GM19395 (cell line): Measurements from ENCODE around the gene VMP1.

Experiments used
- ATAC-seq: cut with Tn5 transposase; IDR thresholded peaks from one replicate; pipeline ENCODE4 v1.9.1; 2021; ENCODE audit warnings: mild to moderate bottlenecking, moderate library complexity; ENCODE audit not compliant: unreplicated experiment

Gene VMP1

DNA sequence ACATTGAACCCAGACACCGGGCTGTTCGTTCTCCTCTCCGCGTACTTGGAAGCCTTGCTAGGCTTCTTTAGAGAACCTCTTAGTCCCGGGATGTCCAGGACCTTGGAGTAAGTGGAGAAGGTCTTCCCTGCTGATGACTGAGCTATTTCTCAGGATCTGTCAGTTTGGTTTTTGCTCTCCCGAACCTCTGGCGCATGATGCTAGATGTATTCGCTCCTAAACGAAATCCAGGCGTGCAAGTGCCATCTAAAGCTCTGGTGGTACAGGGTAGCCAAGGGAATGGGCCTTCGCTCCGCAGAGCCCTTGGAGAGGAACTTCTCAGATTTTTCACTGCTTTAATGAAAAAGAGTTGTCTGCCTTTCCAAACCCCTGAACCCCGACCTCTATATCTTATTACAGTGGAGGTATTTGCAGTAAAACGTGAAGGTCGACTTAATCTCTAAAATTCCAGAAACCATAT lies 547 bp downstream of the VMP1 start:
- ATAC-seq: no peak

DNA sequence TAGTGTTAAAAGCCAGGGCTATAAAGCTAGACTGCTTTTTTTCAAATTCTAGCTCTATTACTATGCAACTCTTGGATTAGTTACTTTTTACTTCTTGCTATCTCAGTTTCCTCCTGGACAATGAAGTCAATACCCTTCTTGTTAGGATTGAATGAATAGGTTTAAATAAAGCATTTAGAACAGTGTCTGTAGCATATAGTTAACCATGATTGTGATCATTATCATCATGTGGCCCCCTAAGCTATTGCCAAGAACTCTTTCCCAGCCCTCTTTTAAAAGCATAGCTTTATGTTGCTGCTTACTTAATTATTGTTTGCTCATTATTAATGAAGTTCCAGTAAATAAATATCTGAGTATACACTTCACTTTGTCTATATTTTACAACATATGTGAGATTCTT lies 4.5 kb downstream of the VMP1 start:
- no peak for ATAC-seq

DNA sequence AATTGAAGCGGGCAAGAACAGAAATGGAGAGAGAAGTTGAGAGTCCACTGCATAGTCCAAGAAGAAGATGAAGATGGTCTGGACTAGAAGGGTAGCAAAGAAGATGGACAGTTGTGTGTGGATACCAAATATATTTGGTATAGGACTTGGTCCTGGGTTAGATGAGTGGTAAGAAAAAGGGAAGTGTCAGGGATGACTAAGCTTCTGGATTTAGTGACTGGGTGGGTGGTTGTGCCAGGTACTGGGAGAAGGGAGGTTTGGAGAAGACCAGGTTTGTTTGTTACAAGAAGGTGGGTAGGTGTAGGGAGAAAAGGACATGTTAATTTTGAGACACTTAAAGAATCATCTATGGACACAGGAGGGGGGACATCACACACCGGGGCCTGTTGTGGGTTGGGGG lies 5.4 kb downstream of the VMP1 start:
- ATAC-seq: no peak

DNA sequence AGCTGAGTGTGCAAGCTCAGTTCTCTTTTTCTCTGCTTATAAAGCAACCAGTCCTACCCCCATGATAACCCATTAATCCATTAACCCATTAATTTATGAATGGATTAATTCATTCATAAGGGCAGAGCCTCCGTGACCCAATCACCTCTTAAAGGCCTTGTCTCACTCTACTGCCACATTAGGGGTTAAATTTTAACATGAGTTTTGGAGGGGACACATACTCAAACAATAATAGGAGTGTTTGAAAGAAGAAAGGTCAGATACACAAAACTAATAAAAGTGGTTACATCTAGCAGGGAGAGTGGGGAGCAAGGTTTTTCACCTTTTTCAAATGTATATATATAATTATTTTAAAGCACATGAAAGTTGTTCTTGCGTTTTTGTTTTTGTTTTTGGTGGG lies 6.8 kb downstream of the VMP1 start:
- no peak for ATAC-seq

DNA sequence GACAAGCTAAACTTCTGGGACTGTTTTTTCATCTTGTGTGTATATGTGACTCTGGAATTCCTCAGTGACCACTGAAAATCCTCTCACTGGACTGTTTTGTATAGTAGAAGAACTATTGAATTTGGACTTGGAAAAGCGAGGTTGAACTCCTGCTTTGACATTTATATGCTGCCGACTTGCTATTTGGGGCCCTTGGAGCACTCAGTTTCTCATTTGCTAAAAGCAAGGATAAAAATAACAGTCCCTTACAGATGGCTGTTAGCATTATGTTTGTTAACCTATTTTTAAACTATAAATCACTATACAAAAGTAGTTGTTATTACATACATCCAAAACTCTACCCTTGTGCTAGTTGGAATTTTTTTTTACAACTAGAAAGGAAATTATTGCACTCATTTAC lies 9.0 kb downstream of the VMP1 start:
- ATAC-seq: no peak

DNA sequence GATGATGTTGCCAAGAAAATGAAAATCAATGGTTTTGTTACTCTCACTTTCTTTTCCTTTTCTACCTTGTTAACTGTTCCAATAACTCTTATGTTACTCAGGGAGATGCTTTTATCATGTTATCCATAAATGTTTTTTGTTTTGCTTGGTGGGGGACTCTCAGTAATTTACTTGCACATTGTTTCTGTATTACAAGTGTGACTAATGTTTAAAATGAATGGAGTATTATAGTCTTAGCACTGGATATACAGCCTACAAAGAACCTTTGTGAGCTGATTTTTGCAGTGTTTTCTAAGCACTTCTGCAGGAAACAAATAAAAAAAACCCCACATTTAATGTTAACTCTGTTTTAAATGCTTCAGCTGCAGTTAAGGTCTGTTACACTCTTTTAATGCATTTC lies 12.1 kb downstream of the VMP1 start:
- ATAC-seq: no peak

DNA sequence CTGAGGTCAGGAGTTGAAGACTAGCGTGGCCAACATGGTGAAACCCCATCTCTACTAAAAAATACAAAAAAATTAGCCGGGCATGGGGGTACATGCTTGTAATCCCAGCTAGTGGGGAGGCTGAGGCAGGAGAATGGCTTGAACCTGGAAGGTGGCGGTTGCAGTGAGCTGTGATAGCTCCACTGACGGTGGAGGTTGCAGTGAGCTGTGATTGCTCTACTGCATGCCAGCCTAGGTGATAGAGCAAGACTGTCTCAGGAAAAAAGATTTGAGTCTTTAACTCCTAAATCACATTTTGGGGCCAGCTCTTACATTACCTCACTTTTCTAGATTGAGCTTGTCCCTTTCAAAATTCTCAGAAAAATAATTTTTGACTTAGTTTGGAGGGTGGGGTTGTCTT lies 15.2 kb downstream of the VMP1 start:
- ATAC-seq: no peak

DNA sequence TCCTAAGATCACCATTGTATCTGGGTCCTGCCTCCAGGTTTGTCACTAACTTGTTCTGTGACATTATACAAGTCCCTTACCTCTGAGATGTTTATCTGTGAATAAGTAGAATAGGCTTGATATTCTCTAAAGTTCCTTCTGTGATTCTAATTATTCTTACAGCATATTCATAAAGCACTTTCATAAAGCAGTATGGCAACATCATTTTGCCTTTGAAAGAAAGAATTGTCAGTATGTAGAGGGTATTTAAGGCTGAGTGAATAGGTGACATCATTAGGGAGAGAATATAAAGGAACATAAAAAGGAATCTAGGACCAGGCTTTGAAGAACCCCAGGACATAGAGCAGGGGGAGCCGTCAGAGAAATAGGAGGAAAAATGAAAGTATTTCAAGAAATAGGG lies 15.6 kb downstream of the VMP1 start:
- ATAC-seq: no peak

DNA sequence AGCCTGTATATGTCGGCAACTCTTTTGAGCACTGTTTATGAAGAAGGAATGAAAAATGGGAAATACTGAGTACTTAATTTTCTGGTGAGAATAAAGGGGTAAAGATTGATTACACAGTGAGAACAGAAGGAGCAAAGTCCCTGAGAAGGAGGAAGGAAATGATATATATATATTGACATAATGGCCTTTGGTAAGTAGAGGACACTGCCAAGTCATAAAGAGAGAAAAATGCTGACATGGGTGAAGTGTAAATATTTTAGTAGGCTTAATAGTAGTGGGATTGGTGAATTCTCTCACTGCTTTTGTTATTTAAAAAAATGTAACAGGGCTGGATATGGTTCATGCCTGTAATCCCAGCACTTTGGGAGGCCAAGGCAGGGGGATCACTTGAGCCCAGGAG lies 16.2 kb downstream of the VMP1 start:
- ATAC-seq: no peak

DNA sequence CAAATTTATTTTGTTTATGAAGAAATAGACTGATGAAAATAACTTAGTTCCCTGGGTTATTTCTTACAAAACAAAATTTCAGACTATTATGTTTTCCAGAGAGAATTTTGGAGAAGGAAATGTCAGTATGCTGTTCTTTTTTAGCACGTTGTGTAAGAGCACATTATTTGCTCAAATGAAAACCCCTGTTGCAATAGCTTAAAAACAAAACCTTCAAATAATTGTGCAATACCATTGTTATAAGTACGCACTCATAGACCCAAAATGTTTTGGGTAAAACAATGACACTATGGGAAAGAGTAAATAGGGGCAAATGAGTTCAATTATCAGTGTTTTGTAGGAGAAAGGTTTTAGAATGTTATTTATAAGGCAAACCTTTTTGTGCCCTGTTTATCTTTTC lies 18.2 kb downstream of the VMP1 start:
- no peak for ATAC-seq

DNA sequence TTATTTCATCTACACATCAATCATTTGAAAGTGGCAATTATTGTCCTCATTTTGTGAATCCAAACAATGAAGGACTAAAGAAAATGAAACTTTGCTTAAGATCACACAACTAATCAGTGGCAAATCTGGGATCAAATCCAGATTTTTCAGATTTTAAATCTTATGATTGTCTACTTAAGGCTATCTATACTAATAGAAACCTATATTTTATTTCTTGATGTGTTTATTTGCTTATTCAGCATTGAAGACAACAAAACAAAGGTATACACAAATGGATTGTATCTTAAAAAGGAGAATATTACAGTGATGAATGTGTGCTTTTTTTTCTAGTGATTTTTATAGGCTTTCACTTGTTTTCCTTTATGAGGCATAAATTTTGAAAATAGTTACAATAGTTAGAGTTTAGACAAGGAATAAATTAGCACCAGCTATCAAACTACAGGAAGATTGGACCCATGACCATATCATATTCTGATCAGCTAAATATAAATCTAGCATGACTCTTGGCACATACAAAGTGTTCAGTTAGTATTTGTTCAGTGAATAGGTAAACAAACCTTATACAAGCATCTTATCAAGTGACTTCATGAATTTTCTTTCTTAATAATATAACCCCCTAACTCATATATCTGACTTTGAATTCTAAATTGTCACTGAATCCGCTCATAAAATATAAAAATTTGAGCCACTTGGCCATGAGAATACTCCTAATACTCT lies 20.5 kb downstream of the VMP1 start:
- no peak for ATAC-seq

DNA sequence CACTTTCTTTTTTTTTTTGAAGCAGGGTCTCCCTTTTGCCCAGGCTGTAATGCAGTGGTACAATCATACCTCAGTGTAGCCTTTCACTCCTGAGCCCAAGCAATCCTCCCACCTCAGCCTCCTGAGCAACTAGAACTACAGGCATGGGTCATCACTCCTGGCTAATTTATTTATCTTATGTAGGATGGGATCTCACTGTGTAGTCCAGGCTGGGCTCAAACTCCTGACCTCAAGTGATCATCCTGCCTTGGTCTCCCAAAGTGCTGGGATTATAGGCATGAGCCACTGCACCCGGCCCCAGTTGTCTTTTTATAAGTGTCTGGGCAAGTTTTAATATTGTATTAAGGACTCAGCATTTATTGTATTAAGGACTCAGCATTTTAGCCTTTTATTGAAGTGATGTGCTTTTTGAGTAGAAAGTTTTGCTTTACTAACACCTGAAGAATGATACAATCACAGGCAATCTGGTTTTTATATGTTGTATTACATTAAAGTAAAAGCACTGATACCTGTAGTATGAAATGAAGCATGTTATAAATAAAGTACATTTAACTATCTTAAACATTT lies 22.9 kb downstream of the VMP1 start:
- ATAC-seq: no peak

DNA sequence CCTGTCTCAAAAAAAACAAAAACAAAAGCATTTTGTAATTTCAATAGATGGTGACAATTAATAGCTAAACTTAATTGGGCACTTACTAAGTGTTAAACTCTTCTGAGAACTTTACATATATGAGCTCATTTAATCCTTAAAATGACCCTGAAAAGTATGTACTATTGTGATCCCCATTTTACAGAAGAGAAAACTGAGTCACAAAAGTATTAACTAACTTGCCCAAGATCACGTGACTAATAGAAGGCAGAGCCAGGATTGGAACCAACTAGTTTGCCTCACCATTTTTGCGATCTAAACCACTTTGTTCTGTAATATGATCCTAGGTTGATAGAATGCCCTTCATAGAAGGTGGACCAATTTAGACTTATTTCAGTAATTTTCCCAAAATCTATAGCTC lies 26.2 kb downstream of the VMP1 start:
- ATAC-seq: no peak

DNA sequence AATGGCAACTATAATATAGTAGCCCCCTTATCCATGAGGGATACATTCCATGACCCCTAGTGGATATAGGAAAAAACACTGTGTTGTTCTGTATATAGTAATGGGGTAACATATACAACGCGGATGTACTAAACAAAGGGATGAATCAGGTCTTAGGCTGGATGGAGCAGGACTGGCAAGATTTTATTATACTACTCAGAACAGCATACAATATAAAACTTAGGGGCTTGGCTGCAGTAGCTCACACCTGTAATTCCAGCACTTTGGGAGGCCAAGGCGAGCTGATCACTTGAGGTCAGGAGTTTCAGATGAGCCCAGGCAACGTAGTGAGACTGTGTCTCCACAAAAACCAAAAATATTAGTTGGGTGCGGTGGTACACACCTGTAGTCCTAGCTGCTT lies 26.8 kb downstream of the VMP1 start:
- ATAC-seq: no peak

DNA sequence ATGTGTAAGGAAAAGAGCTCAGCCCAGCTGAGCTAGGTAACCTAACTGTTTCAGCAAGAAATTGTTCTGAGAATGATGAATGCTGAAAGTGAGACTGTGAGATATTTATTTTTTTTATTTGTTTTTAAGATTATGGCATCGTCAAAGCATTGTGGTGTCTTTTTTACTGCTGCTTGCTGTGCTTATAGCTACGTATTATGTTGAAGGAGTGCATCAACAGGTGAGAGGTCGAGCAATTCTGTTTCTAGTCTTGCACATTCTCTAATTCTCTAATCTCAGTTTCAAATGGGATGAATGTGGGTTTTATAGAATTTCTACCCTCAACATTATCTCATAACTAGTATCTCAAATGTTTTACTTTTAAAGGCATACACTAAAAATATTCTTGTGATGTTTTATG lies 29.9 kb downstream of the VMP1 start:
- ATAC-seq: no peak

DNA sequence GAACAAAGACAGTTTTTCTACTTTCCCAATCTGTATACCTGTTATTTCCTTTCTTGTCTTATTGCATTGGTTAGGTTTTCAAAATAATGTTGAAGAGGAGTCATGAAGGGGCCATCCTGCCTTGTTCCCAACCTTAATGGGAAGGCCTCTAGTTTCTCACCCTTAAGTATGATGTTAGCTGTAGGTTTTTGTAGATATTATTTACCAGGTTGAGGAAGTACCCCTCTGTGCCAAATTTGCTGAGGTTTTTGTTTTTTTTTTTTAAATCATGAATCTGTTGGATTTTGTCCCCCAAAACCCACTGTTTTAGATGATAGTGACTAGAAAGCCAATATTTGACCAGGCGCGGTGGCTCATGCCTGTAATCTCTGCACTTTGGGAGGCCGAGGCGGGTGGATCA lies 36.4 kb downstream of the VMP1 start:
- no peak for ATAC-seq

DNA sequence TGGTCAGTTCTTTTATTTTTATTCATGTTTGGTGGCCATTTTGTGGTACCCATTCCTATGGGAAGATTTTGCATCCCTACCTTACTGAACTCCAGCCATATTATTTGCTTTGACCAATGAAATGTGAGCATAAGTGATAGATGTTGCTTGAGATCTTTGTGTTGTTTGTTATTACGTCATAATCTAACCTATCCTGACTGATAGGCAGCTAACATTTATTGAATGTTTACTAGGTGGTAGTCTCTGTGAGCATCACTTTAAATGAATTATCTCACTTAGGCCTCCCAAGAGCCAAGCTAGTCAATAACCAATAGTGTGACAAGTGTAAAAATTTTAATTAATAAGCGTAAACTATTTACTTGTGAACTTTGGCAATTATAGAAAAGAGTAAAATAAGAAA lies 37.6 kb downstream of the VMP1 start:
- ATAC-seq: no peak

DNA sequence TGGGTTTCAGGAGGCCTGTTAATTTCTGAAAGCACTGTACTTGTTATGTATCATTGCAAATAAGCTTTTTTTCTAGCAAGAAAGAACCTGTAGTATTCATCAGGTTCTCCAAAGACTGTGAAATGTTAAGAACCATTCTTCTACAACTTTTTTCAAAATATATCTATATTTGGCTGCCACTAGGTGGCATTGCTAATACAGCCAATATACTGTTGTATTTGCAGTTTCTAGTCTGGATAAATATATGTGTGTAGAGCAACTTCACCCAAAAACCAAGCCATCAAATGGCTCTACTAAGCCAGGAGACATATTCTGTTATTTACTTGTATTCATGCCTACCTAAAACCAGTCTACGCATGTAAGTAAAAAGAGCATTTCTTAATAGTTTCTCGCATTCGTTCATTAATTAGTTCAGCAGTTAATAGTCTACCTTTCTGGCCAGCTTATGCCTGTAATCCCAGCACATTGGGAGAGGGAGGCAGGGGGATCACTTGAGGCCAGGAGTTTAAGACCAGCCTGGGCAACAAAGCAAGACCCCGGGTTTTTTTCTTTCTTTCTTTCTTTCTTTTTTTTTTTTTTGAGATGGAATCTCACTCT lies 39.5 kb downstream of the VMP1 start:
- no peak for ATAC-seq

DNA sequence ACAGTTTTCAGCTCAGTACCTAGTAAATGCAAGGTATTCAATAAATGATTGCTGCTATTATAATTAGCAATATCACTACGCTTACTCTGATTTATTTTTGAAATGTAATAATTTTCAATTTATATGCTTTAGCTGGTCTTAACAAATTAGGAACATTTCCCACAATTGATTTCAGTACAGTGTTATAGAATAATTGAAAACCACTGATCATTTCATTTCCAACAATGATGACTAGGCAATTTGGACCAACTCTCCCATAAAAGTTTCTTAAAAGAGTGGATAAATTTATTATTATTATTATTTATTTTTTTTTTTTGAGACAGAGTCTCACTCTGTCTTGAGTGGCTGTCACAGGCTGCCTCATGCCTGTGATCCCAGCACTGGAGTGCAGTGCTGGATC lies 41.1 kb downstream of the VMP1 start:
- ATAC-seq: no peak

DNA sequence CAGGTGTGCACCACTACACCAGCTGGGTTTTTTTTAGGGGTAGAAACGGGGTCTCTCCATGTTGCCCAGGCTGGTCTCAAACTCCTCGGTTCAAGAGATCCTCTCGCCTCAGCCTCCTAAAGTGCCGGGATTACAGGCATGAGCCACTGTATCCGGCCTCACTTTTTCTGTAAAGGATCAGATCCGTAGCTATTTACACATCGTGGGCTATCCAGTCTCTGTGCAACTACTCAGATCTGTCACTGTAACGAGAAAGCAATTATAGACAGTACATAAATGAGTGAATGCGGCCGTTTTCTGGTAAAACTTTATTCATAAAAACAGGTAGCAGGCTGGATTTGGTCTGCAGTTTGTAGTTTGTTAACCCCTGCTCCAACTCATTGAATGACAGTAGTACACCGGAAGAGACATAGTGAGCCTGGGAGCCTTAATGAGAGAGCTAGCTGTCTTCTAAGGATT lies 44.5 kb downstream of the VMP1 start:
- no peak for ATAC-seq

DNA sequence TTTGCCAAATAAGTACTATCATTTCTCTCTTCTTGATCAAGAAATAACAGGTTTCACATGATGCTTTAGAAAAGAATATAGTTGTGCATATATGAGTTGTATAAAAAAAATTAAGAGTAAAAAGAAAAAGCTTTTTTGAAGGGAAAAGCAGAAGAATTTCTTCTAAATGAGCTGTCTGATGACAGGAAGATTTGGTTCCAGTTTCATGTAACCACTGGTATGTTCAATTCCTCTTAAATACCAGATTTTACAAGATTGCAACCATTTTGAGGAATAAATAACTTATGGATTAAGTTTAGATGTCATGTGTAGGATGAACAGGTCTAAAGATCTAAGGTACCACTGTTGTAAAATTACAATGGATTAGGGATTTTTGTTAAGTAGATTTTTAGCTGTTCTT lies 45.0 kb downstream of the VMP1 start:
- ATAC-seq: no peak

DNA sequence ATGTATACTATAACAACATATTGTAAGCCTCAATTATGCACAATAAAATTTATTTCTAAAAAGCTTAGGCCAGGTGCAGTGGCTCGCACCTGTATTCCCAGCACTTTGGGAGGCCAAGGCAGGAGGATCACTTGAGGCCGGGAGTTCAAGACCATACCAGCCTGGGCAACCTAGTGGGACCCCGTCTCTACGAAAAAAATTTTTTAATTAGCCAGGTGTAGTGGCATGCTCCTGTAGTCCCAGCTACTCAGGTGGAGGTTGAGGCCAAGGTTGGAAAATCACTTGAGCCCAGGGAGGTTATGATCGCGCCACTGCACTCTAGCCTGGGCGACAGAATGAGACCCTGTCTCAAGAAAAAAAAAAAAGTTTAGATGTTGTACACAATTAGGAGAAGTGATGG lies 45.5 kb downstream of the VMP1 start:
- ATAC-seq: no peak
